ENCODE results near the gene CPPED1.

The CPPED1 gene

DNA sequence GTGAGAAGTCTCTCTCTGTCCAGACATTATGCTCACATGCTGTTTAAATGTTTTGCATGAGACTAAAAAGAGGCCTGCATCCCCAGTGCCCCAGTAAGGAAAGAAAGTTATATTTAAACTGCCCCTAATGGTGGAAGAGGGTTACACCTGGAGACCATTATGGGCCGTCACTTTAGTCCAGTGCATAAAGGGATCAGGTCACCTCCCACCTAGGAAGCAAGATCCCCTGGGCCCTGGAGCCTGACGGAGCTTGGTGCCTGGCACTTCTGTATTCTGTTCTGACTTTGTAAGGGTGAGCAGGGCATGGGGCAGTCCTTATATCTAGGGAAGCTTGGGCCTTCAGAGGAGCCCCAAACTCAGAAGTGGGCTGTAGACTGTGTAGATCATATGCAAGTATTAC lies 67.9 kb downstream of the CPPED1 start:
- DNase-seq (ENCODE audit: low read depth): no peak

DNA sequence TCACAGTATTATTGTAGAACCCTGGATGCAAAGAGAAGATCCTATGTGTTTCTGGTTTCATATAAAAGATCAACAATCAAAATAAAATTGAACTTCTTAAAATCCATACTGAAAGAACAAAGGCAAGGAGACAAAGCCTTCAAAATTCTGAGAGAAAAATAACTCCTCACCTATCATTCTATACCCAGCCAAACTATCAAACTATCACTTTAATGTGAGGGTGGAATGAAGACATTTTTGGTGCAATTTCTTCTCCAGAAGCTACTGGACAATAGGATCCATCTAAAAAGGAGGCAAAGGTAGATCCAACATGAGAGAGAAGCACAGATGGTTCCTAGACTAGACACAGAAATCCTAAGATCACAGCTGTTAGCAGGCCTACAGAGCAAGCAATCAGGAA lies 71.1 kb downstream of the CPPED1 start:
- no peak for DNase-seq (ENCODE audit: low read depth)

DNA sequence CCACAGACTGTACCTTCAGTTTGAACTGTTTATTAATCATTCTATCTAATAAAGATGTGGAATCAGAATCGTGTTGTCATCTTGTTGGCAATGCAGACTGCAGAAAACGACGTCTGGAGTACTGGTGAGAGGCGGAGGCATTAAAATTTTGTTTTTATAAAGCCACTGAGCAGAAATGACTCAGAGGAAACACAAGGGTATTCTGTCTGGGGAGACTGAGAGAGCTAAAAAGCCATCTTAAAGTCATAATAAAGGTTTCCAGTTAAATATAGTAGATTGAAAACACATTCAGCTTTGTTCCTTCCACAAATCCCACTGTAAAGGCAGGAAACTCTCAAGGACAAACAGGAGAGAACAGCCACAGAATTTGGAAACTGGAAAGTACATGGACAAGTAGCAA lies 74.2 kb downstream of the CPPED1 start:
- DNase-seq (ENCODE audit: low read depth): no peak

DNA sequence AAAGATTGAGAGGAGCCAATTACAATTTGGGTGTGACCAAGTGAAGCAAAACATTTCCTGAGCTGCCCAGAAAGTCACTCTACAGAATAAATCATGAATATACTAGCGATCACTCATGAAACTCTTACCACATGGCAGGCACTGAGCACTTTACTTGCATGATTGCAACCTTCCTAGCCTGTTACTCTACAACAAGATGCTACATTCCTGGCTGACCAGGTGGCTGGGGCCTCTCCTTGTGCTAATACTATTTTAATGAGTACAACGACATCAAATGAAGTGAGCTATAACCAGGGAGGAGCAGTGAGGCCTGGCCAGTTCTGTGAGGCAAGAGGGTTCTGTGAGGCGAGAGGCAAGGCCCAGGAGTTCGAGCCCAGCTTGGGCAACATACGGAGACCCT lies 75.2 kb downstream of the CPPED1 start:
- no peak for DNase-seq (ENCODE audit: low read depth)

DNA sequence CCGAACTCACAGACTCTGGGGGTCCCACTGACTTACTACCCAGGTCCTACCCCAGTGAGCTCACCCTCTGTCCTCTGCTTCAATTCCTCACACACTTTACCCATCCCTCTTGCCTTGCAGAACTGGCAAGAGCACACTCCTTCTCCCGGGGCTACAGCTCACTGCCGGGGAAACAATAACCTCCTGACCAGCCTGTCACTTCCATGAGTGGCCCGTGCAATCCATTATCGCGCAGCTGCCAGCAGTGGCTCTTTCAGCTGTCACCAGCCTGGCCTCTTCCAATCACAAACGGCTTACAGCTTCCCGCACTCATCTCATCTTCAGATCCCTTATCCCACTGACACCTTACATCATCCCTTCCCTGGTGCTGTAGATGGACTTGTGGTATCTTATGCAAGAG lies 79.5 kb downstream of the CPPED1 start:
- no peak for DNase-seq (ENCODE audit: low read depth)

DNA sequence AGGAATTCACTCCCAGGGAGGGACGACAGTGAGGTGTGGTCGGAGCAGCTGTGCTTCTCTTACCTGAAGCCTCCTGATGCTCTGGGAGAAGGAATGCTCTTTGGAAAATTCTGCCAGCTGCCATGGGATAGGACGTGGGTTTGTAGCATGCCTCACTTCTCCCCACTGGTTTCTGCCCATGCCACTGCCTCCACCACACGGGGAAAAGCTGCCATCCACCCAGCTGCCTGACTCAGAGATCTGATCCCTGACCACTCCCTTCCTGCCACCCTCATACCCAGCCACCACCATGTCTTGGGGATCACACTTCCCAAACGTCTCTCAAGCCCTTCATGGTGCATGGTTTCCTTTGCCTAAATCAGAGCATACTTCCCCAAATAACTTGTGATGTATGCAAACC lies 80.0 kb downstream of the CPPED1 start:
- no peak for DNase-seq (ENCODE audit: low read depth)

DNA sequence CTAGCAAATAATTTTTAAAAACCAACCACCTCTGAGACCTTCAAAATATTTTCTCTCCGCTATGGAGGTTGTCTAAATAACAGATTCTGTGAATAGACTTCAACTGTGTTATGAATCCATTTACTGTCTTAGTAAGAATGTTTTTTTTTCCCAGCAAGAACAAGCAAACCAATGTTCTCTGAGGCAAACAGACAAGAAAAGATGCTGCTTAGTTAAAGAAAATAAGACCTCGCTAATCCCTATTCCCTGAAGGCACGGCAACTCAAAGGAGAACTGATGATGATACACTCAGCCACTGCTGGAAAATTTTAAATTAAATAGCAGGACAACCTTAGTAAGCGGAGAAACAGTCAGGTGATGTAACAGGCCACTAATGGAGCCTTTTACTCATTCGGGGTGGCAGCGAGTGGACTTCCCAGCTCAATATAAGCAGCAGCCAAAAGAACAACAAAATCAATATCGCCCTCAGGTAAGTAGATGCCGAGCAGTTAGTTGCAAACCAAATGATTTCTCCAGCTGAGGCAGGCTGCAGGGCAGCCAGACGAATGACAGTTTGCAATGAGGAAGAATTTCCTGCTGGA lies 81.8 kb downstream of the CPPED1 start:
- DNase-seq (ENCODE audit: low read depth): no peak

DNA sequence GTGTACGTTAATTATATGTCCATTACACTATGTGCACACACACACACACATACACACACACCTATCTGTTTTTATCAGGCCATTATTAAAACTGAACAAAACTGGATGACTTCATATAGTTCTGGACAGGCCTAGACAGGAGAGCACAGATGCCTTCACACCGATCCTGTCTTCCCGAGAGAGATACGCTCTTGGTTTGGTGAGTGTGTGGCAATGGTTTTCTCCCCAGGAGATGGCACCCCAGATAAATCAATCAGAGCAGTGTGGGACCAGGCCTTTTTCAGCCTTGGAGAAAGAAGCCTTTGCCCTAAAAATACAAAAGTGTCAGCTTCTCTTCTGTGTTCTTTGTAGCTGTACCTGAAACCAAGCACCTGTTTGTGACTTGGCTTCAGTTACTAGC lies 83.7 kb downstream of the CPPED1 start:
- no peak for DNase-seq (ENCODE audit: low read depth)

DNA sequence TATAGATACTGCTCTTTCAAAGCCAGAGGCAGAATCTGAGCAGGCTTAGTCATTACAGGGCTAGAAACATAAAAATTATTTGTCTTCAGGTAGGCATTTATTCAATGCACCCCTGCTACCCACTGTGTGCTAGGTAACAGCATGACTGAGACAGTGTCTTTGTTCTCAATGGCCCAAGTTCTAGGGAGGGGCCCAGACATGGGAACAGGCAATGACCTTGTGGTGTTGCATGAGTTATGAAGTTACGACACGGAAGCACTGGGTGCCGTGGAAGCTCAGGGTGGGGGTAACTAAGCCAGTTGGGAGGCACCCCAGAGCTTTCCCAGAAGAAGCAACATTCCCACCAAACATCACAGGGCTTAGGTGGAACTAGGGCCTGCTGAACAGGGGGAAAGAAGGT lies 87.0 kb downstream of the CPPED1 start:
- DNase-seq (ENCODE audit: low read depth): no peak

DNA sequence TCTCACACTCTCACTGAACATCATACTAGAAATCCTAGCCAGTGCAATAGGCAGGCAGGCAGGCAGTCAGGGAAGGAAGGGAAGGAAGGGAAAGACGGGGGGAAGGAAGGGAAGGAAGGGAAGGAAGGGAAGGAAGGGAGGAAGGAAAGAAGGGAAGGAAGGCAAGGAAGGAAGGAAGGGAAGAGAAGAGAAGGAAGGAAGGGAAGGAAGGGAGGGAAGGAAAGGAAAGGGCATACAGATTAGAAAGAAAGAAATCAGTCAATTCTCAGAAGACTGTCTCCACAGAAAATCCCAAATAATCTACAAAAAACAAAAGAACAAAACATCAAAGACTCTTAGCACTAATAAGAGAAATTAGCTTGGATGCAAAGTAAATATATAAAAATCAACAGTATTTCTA lies 93.9 kb downstream of the CPPED1 start:
- no peak for DNase-seq (ENCODE audit: low read depth)

DNA sequence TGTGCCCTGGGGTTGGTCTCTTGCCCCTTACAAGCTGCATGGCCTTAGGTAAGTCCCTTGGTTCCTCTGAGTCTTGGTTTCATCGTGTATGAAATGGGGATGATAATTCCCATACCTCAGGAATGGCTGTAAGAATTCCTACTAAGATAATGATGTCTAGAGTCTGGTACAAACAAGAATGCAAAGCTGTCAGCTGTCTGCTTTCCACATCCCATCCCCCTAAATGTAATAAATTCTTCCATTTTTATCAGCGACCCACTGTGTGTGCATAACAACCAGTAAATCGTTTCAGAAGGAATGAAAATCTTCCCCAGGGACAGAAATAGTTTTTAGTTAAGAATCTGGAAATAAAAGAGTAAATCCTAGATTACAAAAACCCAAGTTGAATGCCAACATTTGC lies 95.4 kb downstream of the CPPED1 start:
- DNase-seq (ENCODE audit: low read depth): no peak

DNA sequence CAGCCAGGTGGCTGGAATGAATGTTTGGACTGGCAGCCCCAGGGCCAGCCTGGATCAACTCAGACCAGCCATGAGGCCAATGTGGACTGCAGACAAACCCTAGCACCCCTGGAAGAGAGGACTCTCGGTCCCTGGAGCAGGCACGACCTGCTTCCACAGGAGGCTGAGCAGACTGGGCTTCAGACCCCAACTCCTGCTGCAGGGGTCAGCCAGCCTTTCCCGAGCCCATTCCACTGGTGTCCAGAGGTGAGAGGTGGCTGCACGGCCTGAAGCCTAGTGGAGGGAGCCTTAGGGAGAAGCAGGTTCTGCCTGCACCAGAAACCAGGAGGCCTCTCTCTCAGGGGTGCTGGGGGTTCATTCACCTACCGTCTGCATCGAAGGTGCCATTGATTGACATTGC lies 97.1 kb downstream of the CPPED1 start:
- no peak for DNase-seq (ENCODE audit: low read depth)

DNA sequence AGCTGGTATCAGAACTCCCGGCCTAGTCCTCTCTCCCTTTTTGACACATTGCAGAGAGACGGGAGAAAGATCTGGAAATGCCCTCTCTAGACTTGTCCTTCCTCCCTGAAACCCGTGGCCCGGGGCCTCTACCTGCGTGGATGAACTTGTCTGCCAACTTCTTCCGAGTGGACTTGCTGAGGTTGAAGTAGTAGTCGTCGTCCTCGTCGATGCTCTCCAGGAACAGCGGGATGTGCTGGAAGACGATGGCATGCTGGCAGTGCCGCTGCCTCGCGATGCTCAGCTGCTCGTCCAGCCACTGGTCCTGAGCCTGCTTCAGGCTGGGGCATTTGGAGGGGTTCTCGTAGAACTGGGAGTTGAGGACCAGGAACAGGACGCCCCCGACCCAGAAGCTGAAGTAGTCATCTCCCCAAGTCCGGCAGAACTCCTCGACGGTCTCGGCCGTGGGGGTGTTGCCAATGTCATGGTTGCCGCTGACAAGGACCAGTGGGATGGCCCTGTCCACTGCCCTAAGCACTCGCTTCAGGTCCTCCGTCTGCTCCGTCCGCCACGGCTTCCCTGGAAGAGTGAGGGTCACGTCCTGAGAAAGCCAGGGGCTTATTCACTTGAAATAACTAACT lies 99.1 kb downstream of the CPPED1 start:
- no peak for DNase-seq (ENCODE audit: low read depth)

DNA sequence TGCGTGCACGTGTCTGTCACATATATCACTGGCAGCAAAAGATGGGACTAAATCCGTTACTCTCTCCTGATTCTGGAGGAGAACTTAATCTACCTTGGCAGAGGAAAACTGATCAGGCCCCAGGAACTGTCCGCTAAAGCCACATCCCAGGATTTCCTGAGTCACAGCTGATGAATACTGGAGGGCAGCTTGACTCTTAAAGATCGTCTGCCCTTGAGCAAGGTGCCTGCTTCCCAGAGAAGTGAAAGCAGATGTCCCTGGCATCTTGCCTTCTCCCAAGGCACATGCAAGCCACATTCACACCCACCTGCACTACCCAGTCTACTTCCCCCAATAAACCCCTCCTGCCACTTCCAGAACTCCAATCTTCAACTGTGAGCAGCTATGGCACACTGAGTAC lies 99.8 kb downstream of the CPPED1 start:
- DNase-seq (ENCODE audit: low read depth): no peak

DNA sequence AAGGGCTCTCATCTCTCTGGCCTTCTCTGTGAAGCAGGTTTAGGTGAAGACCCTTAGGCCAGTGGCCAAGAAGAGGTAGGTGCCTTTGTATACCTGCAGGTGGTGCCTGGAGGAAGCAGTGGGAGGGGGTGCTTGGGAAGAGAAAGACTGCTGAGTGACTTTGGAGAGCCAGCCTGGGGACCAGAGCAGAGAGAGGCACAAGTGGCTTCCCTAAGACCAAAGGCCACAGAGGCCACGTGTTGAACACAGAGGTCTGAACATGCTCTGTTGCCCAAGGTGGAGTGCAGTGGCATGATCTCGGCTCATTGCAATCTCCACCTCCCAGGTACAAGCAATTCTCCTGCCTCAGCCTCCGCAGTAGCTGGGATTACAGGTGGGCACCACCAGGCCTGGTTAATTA lies 103.5 kb downstream of the CPPED1 start:
- DNase-seq (ENCODE audit: low read depth): no peak

DNA sequence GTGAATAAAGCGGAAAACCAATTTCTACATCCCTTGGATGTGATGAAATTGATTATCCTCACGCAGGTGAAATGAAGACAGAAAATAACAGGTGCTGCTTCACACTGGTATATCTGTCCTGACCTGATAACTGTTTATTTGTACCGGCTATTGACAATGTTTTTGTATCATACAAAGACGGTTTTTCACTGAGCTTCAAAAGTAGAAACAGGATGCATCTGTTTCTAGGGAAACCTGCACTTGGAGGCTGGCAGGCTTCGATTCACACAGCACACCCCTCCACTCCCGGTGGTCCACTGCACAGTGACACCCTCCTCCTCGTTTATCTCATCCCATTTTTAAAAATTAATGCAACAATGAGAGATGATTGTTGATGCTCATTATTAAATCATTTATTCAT lies 104.5 kb downstream of the CPPED1 start:
- no peak for DNase-seq (ENCODE audit: low read depth)

DNA sequence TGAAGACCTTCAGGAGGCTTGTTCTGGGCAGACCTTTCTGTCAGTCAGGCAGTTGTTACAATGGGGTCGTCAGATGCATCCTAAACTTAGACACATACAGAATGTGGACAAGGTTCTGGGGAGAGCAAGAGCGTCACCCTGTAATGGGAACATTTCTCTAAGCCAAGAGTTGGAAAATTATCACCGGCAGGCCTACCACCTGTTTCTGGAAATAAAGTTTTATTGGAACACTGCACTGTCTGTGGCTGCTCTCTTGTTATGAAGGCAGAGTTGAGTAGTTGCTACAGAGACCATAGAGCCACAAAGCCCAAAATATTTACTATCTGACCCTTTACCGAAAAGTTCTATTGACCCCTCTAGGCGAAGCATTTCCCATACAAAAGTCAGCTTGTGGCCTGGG lies 106.2 kb downstream of the CPPED1 start:
- no peak for DNase-seq (ENCODE audit: low read depth)

DNA sequence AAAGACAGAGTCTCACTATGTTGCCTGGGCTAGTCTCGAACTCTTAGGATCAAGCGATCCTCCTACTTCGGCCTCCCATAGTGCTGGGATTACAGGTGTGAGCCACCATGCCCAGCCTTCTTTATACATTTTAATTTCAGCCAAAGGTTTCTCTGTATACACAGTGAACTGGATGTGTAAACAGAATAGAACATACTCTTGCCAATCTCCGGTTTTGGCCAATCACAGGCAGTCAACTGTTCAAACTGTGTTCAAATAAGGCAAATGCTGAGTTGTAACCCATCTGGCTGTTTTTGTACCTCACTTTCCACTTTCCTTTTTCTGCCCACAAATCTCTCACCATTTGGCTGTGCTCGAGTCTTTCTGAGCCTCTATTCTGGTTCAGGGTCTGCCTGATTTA lies 108.2 kb downstream of the CPPED1 start:
- DNase-seq (ENCODE audit: low read depth): no peak

DNA sequence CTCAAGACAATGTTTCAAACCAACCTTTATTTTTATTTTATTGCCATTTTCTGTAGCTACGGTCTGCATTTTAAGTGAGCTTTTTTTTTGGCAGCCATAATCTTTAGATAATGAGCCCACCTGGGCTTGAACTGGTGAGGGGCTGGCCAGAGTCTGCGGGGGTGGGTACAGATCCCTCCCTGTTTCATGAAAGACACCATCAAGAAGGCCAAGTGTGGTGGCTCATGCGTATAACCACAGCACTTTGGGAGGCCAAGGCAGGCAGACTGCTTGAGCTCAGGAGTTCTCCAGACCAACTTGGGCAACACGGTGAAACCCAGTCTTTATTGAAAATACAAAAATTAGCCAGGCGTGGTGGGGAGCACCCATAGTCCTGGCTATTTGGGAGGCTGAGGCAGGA lies 113.7 kb downstream of the CPPED1 start:
- DNase-seq (ENCODE audit: low read depth): no peak

DNA sequence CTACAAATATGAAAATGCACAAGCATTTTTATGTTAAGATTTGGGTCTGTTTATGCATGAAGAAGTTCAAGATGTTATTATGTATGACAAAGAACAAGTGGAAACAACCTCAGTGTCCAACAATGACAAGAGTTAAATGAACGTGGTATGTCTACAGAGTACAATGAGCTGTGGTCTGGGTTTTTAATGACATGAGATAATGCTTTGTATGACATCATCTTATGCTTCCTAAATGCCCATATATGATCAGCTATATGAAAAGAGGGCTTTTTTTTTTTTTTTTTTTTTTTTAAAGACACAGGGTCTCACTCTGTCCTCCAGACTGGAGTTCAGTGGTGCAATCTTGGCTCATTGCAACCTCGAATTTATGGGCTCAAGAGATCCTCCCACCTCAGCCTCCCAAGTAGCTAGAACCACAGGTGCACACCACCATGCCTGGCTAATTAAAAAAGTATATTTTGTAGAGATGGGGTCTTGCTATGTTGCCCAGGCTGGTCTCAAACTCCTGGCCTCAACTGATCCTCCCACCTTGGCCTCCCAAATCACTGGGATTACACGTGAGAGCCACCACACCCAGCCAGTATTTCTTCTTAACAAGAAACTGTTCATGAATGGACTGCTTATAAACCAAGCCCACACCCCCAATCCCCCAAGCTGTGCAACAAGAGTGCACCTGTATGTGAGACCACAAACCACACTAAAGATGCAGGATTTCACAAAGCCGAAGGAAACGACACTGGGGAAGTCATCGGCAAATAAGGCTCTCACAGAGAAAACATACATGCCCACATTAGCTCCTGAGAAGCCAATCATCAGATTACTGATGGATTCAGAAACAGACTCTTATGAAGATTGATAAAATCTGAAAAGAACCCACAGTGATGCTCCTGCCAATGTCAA lies 114.5 kb downstream of the CPPED1 start:
- DNase-seq (ENCODE audit: low read depth): no peak

DNA sequence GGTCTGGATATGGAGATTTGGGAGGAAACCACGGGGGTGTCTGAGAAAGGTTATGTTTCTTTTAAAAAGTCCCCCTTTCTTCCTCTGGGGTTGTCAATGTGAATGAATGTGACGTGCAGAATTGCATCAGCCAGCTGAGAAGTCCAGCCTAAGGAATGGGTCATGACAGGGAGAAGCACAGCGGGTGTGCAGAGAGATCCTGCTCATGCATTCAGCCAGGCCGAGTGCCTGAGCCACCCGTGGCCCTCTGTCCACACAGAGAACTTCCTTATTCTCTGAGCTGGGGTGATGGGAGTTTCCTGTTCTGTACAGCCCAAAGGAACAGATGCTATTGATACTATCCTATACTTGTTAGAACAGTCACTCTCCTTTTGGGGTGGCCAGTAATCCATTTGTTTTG lies 117.9 kb downstream of the CPPED1 start:
- DNase-seq (ENCODE audit: low read depth): no peak

DNA sequence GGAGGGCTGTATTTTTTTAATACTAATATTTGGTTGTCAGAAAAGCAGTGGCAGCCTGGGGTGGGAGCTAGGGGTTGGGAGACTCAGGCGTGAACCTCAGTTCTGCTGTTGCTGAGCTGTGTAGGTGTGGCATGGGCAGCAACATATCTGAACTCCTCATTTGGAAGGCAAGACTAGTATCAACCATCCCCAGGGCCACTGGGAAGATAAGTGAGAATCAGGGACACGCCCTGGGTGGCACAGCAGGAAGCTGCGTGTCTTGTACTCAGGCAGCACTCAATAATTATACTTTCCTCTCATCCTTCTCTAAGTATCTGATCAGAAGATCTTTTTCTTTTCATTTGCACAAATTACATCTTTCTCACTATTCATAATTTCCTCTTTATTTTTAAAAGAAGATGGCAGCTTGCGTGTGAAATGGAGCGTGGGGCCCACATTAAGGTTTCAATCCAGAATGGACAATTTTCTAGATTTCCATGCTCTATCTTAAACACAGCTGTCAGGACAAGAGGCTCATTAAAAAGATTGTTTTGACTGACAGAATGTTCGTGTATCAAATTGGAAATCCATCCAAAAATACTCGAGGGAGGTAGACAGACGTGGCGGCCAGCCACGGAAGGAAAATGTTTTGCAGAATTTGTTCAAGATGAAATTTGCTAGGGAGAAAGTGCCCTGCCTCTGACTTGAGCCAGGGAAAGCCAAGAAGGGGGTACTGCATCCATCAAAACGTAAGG lies 121.1 kb downstream of the CPPED1 start:
- no peak for DNase-seq (ENCODE audit: low read depth)

DNA sequence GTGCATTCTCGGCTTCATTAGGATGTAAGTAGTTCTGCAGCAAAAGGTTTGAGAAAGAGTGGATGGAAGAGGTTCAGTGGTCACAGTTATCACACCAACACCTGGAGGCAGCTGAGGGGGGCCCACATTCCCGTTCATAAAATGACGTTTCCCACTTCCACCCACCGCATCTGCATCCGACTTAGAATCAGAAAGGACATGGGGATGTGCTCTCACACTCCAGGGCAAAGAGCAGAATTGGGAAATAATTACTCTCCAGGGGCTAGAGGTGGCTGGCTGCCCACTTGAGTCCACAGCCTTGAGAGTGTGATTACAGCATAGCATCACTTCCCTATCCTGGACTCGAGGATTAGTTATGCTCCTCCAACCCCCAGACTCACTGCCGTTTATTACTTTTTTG lies 122.0 kb downstream of the CPPED1 start:
- DNase-seq (ENCODE audit: low read depth): no peak

Measured in stimulated activated CD8-positive, alpha-beta memory T cell treated with anti-CD3 and anti-CD28 coated beads, Interleukin-7, amount 100 ng/mL, for 24 hours (primary cell).